ENCODE data around the gene CNKSR1.

CNKSR1 gene

GRCh38 chr1:26203642-26204318, 26.5 kb downstream of the CNKSR1 start:
- Histone ChIP-seq H3K27me3 (ENCODE audit: control insufficient read depth in 1 of 2, insufficient read depth in 1 of 2, low read length in 2 of 2) (peaks cover 48 to 58% of the 10 kb centered on the region in 2 experiments), H3K18ac (ENCODE audit: low read depth in 1 of 2, low read length in 2 of 2) (no peak overlapping the region), H2BK12ac (ENCODE audit: low read length in 2 of 2) (no peak overlapping the region), H3K36me3 (ENCODE audit: control insufficient read depth in 1 of 2, insufficient read depth in 2 of 2, low read depth in 1 of 2, low read length in 2 of 2) (no peaks in the 10 kb centered on the region), H2BK5ac (ENCODE audit: low read depth, low read length, poor library complexity, severe bottlenecking) (no peak overlapping the region), H3K4me1 (ENCODE audit: control insufficient read depth, insufficient read depth, low read depth, low read length) (peaks cover 4% of the 10 kb centered on the region), H3K9me3 (ENCODE audit: control insufficient read depth, low read length) (no peaks in the 10 kb centered on the region), H4K8ac (ENCODE audit: low read length) (no peak overlapping the region), H3K9ac (ENCODE audit: low read length) (no peak overlapping the region), H2AFZ (ENCODE audit: low read depth, low read length) (no peak overlapping the region), H2BK15ac (ENCODE audit: low read depth, poor library complexity, severe bottlenecking) (no peak overlapping the region), H3K79me1 (replicated peaks; ENCODE audit: low read length, poor library complexity, severe bottlenecking) (no peaks in the 10 kb centered on the region), H4K91ac (ENCODE audit: low read length) (no peak overlapping the region), H3K27ac (ENCODE audit: low read length, poor library complexity, severe bottlenecking) (no peak overlapping the region), H3K4me3 (ENCODE audit: insufficient read depth in 1 of 2, low read depth in 1 of 2, low read length in 2 of 2) (no peak overlapping the region), H2BK120ac (ENCODE audit: low read depth, low read length) (no peak overlapping the region), H3K14ac (ENCODE audit: low read length in 2 of 2) (no peak overlapping the region), H3K4me2 (ENCODE audit: low read length, poor library complexity, severe bottlenecking) (no peak overlapping the region), H2AK5ac (ENCODE audit: low read length, severe bottlenecking) (no peak overlapping the region), H3K4ac (ENCODE audit: low read depth in 1 of 2, low read length in 2 of 2) (no peak overlapping the region), H3K23ac (ENCODE audit: low read length in 2 of 2) (no peak overlapping the region)
- DNase-seq: no peak
- 83% methylated on average over 3 of the region's 9 CpGs for WGBS

- no peak overlapping the region for H3K4ac ChIP-seq (ENCODE audit: low read depth in 1 of 2, low read length in 2 of 2)
- H2AK5ac ChIP-seq (ENCODE audit: low read length, severe bottlenecking): no peak overlapping the region
- no peak overlapping the region for H4K8ac ChIP-seq (ENCODE audit: low read length)
- no peak overlapping the region for H2BK12ac ChIP-seq (ENCODE audit: low read length in 2 of 2)
- no peak for DNase-seq
- H4K91ac ChIP-seq (ENCODE audit: low read length): no peak overlapping the region
- no peak overlapping the region for H3K18ac ChIP-seq (ENCODE audit: low read depth in 1 of 2, low read length in 2 of 2)
- H3K9me3 ChIP-seq (ENCODE audit: control insufficient read depth, low read length): no peaks in the 10 kb centered on the region
- H2BK120ac ChIP-seq (ENCODE audit: low read depth, low read length): no peak overlapping the region
- no peak overlapping the region for H2BK5ac ChIP-seq (ENCODE audit: low read depth, low read length, poor library complexity, severe bottlenecking)
- no peak overlapping the region for H2AFZ ChIP-seq (ENCODE audit: low read depth, low read length)
- H3K23ac ChIP-seq (ENCODE audit: low read length in 2 of 2): no peak overlapping the region
- no peak overlapping the region for H3K14ac ChIP-seq (ENCODE audit: low read length in 2 of 2)
- H3K9ac ChIP-seq (ENCODE audit: low read length): no peak overlapping the region
- peaks cover 22 to 33% of the 10 kb centered on the region in 2 experiments for H3K27me3 ChIP-seq (ENCODE audit: control insufficient read depth in 1 of 2, insufficient read depth in 1 of 2, low read length in 2 of 2)
- H3K4me3 ChIP-seq (ENCODE audit: insufficient read depth in 1 of 2, low read depth in 1 of 2, low read length in 2 of 2): no peak overlapping the region
- no peaks in the 10 kb centered on the region for H3K4me1 ChIP-seq (ENCODE audit: control insufficient read depth, insufficient read depth, low read depth, low read length)
- WGBS: 89% methylated on average over 4 of the region's 5 CpGs
- H3K36me3 ChIP-seq (ENCODE audit: control insufficient read depth in 1 of 2, insufficient read depth in 2 of 2, low read depth in 1 of 2, low read length in 2 of 2): no peaks in the 10 kb centered on the region
- H3K27ac ChIP-seq (ENCODE audit: low read length, poor library complexity, severe bottlenecking): no peak overlapping the region
- no peak overlapping the region for H2BK15ac ChIP-seq (ENCODE audit: low read depth, poor library complexity, severe bottlenecking)
- no peak overlapping the region for H3K4me2 ChIP-seq (ENCODE audit: low read length, poor library complexity, severe bottlenecking)
- no peaks in the 10 kb centered on the region for H3K79me1 ChIP-seq (replicated peaks; ENCODE audit: low read length, poor library complexity, severe bottlenecking)
Measured at GRCh38 chr1:26210147-26210870, 33.0 kb downstream of the CNKSR1 start.

- Histone ChIP-seq H3K27ac (ENCODE audit: low read length, poor library complexity, severe bottlenecking) (no peak overlapping the region), H3K18ac (ENCODE audit: low read depth in 1 of 2, low read length in 2 of 2) (no peak overlapping the region), H2AK5ac (ENCODE audit: low read length, severe bottlenecking) (no peak overlapping the region), H4K8ac (ENCODE audit: low read length) (no peak overlapping the region), H3K79me1 (replicated peaks; ENCODE audit: low read length, poor library complexity, severe bottlenecking) (no peaks in the 10 kb centered on the region), H3K36me3 (ENCODE audit: control insufficient read depth in 1 of 2, insufficient read depth in 2 of 2, low read depth in 1 of 2, low read length in 2 of 2) (no peaks in the 10 kb centered on the region), H3K23ac (ENCODE audit: low read length in 2 of 2) (no peak overlapping the region), H3K14ac (ENCODE audit: low read length in 2 of 2) (no peak overlapping the region), H2BK12ac (ENCODE audit: low read length in 2 of 2) (no peak overlapping the region), H2BK5ac (ENCODE audit: low read depth, low read length, poor library complexity, severe bottlenecking) (no peak overlapping the region), H3K4me3 (ENCODE audit: insufficient read depth in 1 of 2, low read depth in 1 of 2, low read length in 2 of 2) (no peak overlapping the region), H2AFZ (ENCODE audit: low read depth, low read length) (no peak overlapping the region), H3K9me3 (ENCODE audit: control insufficient read depth, low read length) (no peaks in the 10 kb centered on the region), H3K4me2 (ENCODE audit: low read length, poor library complexity, severe bottlenecking) (no peak overlapping the region), H2BK120ac (ENCODE audit: low read depth, low read length) (no peak overlapping the region), H2BK15ac (ENCODE audit: low read depth, poor library complexity, severe bottlenecking) (no peak overlapping the region), H3K9ac (ENCODE audit: low read length) (no peak overlapping the region), H3K27me3 (ENCODE audit: control insufficient read depth in 1 of 2, insufficient read depth in 1 of 2, low read length in 2 of 2) (peaks cover 30 to 49% of the 10 kb centered on the region in 2 experiments), H3K4me1 (ENCODE audit: control insufficient read depth, insufficient read depth, low read depth, low read length) (no peaks in the 10 kb centered on the region), H3K4ac (ENCODE audit: low read depth in 1 of 2, low read length in 2 of 2) (no peak overlapping the region), H4K91ac (ENCODE audit: low read length) (no peak overlapping the region)
- DNase-seq: no peak
- WGBS: 92% methylated on average over 4 of the region's 5 CpGs
Measured at GRCh38 chr1:26212726-26213125, 35.4 kb downstream of the CNKSR1 start.

GRCh38 chr1:26213335-26213905, 36.1 kb downstream of the CNKSR1 start:
- Histone ChIP-seq H3K27ac (ENCODE audit: low read length, poor library complexity, severe bottlenecking) (no peak overlapping the region), H3K36me3 (ENCODE audit: control insufficient read depth in 1 of 2, insufficient read depth in 2 of 2, low read depth in 1 of 2, low read length in 2 of 2) (no peaks in the 10 kb centered on the region), H3K23ac (ENCODE audit: low read length in 2 of 2) (no peak overlapping the region), H4K91ac (ENCODE audit: low read length) (no peak overlapping the region), H2AK5ac (ENCODE audit: low read length, severe bottlenecking) (no peak overlapping the region), H4K8ac (ENCODE audit: low read length) (no peak overlapping the region), H3K4me1 (ENCODE audit: control insufficient read depth, insufficient read depth, low read depth, low read length) (no peaks in the 10 kb centered on the region), H3K14ac (ENCODE audit: low read length in 2 of 2) (no peak overlapping the region), H3K4me3 (ENCODE audit: insufficient read depth in 1 of 2, low read depth in 1 of 2, low read length in 2 of 2) (no peak overlapping the region), H2BK5ac (ENCODE audit: low read depth, low read length, poor library complexity, severe bottlenecking) (no peak overlapping the region), H3K9ac (ENCODE audit: low read length) (no peak overlapping the region), H3K27me3 (ENCODE audit: control insufficient read depth in 1 of 2, insufficient read depth in 1 of 2, low read length in 2 of 2) (peaks cover 30 to 51% of the 10 kb centered on the region in 2 experiments), H2AFZ (ENCODE audit: low read depth, low read length) (no peak overlapping the region), H3K79me1 (replicated peaks; ENCODE audit: low read length, poor library complexity, severe bottlenecking) (no peaks in the 10 kb centered on the region), H3K4me2 (ENCODE audit: low read length, poor library complexity, severe bottlenecking) (no peak overlapping the region), H3K9me3 (ENCODE audit: control insufficient read depth, low read length) (no peaks in the 10 kb centered on the region), H3K4ac (ENCODE audit: low read depth in 1 of 2, low read length in 2 of 2) (no peak overlapping the region), H3K18ac (ENCODE audit: low read depth in 1 of 2, low read length in 2 of 2) (no peak overlapping the region), H2BK15ac (ENCODE audit: low read depth, poor library complexity, severe bottlenecking) (no peak overlapping the region), H2BK120ac (ENCODE audit: low read depth, low read length) (no peak overlapping the region), H2BK12ac (ENCODE audit: low read length in 2 of 2) (no peak overlapping the region)
- WGBS: 94% methylated on average over 6 of the region's 6 CpGs
- no peak for DNase-seq
